ENCODE results near the gene CEP170.
"Not testable (repeated sequence)": the region's sequence is repeated elsewhere in the genome, so short reads cannot be mapped to it uniquely, and the experiment has no call there.

CEP170 gene

GRCh38 chr1:243233908-243234307 is 21.2 kb downstream of the CEP170 start:
- DNase-seq (ENCODE audit: low read depth), result no peak

GRCh38 chr1:243230914-243231313 is 24.2 kb downstream of the CEP170 start:
- no peak for DNase-seq (ENCODE audit: low read depth)

- no peak for DNase-seq (ENCODE audit: low read depth)
Observed at GRCh38 chr1:243229526-243229925, 25.6 kb downstream of the CEP170 start.

- no peak for DNase-seq (ENCODE audit: low read depth)
Observed at GRCh38 chr1:243227622-243228021, 27.5 kb downstream of the CEP170 start.

- DNase-seq (ENCODE audit: low read depth), result no peak
Observed at GRCh38 chr1:243218059-243218458, 37.0 kb downstream of the CEP170 start.

GRCh38 chr1:243217349-243217748 is 37.7 kb downstream of the CEP170 start:
- DNase-seq (ENCODE audit: low read depth), result no peak

GRCh38 chr1:243216741-243217140 is 38.3 kb downstream of the CEP170 start:
- no peak for DNase-seq (ENCODE audit: low read depth)

GRCh38 chr1:243215276-243215875 is 39.7 kb downstream of the CEP170 start:
- not testable (repeated sequence) for DNase-seq (ENCODE audit: low read depth)

GRCh38 chr1:243213045-243213787 is 41.9 kb downstream of the CEP170 start:
- DNase-seq (ENCODE audit: low read depth), result no peak

GRCh38 chr1:243211984-243212383 is 43.1 kb downstream of the CEP170 start:
- DNase-seq (ENCODE audit: low read depth), result not testable (repeated sequence)

GRCh38 chr1:243205026-243205501 is 50.0 kb downstream of the CEP170 start:
- DNase-seq (ENCODE audit: low read depth), result not testable (repeated sequence)

- not testable (repeated sequence) for DNase-seq (ENCODE audit: low read depth)
Observed at GRCh38 chr1:243204336-243204735, 50.7 kb downstream of the CEP170 start.

GRCh38 chr1:243203196-243203595 is 51.9 kb downstream of the CEP170 start:
- not testable (repeated sequence) for DNase-seq (ENCODE audit: low read depth)

- not testable (repeated sequence) for DNase-seq (ENCODE audit: low read depth)
Observed at GRCh38 chr1:243201316-243201715, 53.8 kb downstream of the CEP170 start.

- not testable (repeated sequence) for DNase-seq (ENCODE audit: low read depth)
Observed at GRCh38 chr1:243197524-243197923, 57.6 kb downstream of the CEP170 start.

- DNase-seq (ENCODE audit: low read depth), result not testable (repeated sequence)
Observed at GRCh38 chr1:243193330-243193729, 61.8 kb downstream of the CEP170 start.

- DNase-seq (ENCODE audit: low read depth), result not testable (repeated sequence)
Observed at GRCh38 chr1:243186201-243186995, 68.7 kb downstream of the CEP170 start.

- not testable (repeated sequence) for DNase-seq (ENCODE audit: low read depth)
Observed at GRCh38 chr1:243184787-243185186, 70.3 kb downstream of the CEP170 start.

- DNase-seq (ENCODE audit: low read depth), result not testable (repeated sequence)
Observed at GRCh38 chr1:243183661-243184060, 71.4 kb downstream of the CEP170 start.

- not testable (repeated sequence) for DNase-seq (ENCODE audit: low read depth)
Observed at GRCh38 chr1:243183176-243183575, 71.9 kb downstream of the CEP170 start.

GRCh38 chr1:243179720-243180119 is 75.4 kb downstream of the CEP170 start:
- no peak for DNase-seq (ENCODE audit: low read depth)

- DNase-seq (ENCODE audit: low read depth), result not testable (repeated sequence)
Observed at GRCh38 chr1:243177792-243178191, 77.3 kb downstream of the CEP170 start.

Data from GM04503 (cell line).